Measurements from ENCODE around the gene ARID1B. TPM values are rescaled to one million over a fixed set of nuclear protein-coding genes. Genes with fewer than 3 reads are reported as not detected.
A peak's percentile ranks its signal among the peaks of the same experiment; 100 is the strongest.

ARID1B gene
- total and polyA plus RNA-seq, 9 of the 15 experiments (the other 6 are each of a cell fraction or from before 2014, with no cell fraction given) = 12.5 to 50.5 (median 25.8) TPM

- TF ChIP-seq, protein P1, sequence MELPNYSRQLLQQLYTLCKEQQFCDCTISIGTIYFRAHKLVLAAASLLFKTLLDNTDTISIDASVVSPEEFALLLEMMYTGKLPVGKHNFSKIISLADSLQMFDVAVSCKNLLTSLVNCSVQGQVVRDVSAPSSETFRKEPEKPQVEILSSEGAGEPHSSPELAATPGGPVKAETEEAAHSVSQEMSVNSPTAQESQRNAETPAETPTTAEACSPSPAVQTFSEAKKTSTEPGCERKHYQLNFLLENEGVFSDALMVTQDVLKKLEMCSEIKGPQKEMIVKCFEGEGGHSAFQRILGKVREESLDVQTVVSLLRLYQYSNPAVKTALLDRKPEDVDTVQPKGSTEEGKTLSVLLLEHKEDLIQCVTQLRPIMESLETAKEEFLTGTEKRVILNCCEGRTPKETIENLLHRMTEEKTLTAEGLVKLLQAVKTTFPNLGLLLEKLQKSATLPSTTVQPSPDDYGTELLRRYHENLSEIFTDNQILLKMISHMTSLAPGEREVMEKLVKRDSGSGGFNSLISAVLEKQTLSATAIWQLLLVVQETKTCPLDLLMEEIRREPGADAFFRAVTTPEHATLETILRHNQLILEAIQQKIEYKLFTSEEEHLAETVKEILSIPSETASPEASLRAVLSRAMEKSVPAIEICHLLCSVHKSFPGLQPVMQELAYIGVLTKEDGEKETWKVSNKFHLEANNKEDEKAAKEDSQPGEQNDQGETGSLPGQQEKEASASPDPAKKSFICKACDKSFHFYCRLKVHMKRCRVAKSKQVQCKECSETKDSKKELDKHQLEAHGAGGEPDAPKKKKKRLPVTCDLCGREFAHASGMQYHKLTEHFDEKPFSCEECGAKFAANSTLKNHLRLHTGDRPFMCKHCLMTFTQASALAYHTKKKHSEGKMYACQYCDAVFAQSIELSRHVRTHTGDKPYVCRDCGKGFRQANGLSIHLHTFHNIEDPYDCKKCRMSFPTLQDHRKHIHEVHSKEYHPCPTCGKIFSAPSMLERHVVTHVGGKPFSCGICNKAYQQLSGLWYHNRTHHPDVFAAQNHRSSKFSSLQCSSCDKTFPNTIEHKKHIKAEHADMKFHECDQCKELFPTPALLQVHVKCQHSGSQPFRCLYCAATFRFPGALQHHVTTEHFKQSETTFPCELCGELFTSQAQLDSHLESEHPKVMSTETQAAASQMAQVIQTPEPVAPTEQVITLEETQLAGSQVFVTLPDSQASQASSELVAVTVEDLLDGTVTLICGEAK (IDR thresholded peaks at IDR 0.05) = no peak
- TF ChIP-seq, protein P1 (CRISPR knock-in tag; IDR thresholded peaks at IDR 0.05) = no peak
- no peak for TF ChIP-seq L3MBTL2 (IDR thresholded peaks at IDR 0.05)
- TF ChIP-seq, protein P2, sequence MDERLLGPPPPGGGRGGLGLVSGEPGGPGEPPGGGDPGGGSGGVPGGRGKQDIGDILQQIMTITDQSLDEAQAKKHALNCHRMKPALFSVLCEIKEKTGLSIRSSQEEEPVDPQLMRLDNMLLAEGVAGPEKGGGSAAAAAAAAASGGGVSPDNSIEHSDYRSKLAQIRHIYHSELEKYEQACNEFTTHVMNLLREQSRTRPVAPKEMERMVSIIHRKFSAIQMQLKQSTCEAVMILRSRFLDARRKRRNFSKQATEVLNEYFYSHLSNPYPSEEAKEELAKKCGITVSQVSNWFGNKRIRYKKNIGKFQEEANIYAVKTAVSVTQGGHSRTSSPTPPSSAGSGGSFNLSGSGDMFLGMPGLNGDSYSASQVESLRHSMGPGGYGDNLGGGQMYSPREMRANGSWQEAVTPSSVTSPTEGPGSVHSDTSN (CRISPR knock-in tag; IDR thresholded peaks at IDR 0.05; ENCODE audit: low read depth) = no peak
- TF ChIP-seq, protein P2 (tag; conservative IDR thresholded peaks at IDR 0.05; ENCODE audit: low read depth) = peak; percentile 67
- no peak for TF ChIP-seq ZBTB8A (IDR thresholded peaks at IDR 0.05; ENCODE audit: partially characterized antibody)
- no peak for TF ChIP-seq TEAD1 (CRISPR knock-in tag; IDR thresholded peaks at IDR 0.05)
- TF ChIP-seq EP400 (IDR thresholded peaks at IDR 0.05) = no peak
- TF ChIP-seq SAFB2 (IDR thresholded peaks at IDR 0.05; ENCODE audit: borderline replicate concordance, low read depth, low read length, severe bottlenecking) = no peak
- TF ChIP-seq RCOR1 (IDR thresholded peaks at IDR 0.05; ENCODE audit: borderline replicate concordance in 1 of 2, low read depth in 2 of 2, low read length in 2 of 2) = 0 out of 4 replicates have a peak, but pooled peaks of 1 of the 2 experiments have one; percentile 8
- TF ChIP-seq PHB2 (IDR thresholded peaks at IDR 0.05; ENCODE audit: low read depth) = no peak
- TF ChIP-seq FOXK2 (conservative IDR thresholded peaks at IDR 0.05 in 1 of 2, IDR thresholded peaks at IDR 0.05 in 1 of 2; ENCODE audit: low read depth in 2 of 2) = no peak
- TF ChIP-seq CHD1 (IDR thresholded peaks at IDR 0.05; ENCODE audit: low read length) = no peak
- TF ChIP-seq HMG20B (CRISPR knock-in tag; IDR thresholded peaks at IDR 0.05) = no peak
These were observed 405.5 kb downstream of the ARID1B start (continued) for GRCh38 chr6:157182503-157183264.
